GM21515 (cell line): ENCODE measurements around the gene LTB4R2.
"Not testable (repeated sequence)": the region's sequence is repeated elsewhere in the genome, so short reads cannot be mapped to it uniquely, and the experiment has no call there.

Experiments
- ATAC-seq: cut with Tn5 transposase; IDR thresholded peaks from one replicate; pipeline ENCODE4 v1.9.1; 2021; ENCODE audit not compliant: unreplicated experiment

LTB4R2 gene

GRCh38 chr14:24317141-24317928 lies 7.4 kb downstream of the LTB4R2 start:
- ATAC-seq, result no peak

GRCh38 chr14:24321212-24321975 lies 11.5 kb downstream of the LTB4R2 start:
- ATAC-seq, result no peak

GRCh38 chr14:24322672-24323071 lies 12.7 kb downstream of the LTB4R2 start:
- no peak for ATAC-seq

GRCh38 chr14:24323341-24323740 lies 13.4 kb downstream of the LTB4R2 start:
- no peak for ATAC-seq

- ATAC-seq, result no peak
Measured at GRCh38 chr14:24324024-24324423, 14.1 kb downstream of the LTB4R2 start.

- ATAC-seq, result no peak
Measured at GRCh38 chr14:24325041-24325530, 15.1 kb downstream of the LTB4R2 start.

- no peak for ATAC-seq
Measured at GRCh38 chr14:24325963-24326362, 16.0 kb downstream of the LTB4R2 start.

GRCh38 chr14:24327303-24327702 lies 17.4 kb downstream of the LTB4R2 start:
- no peak for ATAC-seq

- not testable (repeated sequence) for ATAC-seq
Measured at GRCh38 chr14:24327914-24328313, 18.0 kb downstream of the LTB4R2 start.

GRCh38 chr14:24329073-24329663 lies 19.2 kb downstream of the LTB4R2 start:
- no peak for ATAC-seq

GRCh38 chr14:24329736-24330135 lies 19.8 kb downstream of the LTB4R2 start:
- ATAC-seq, result no peak

- no peak for ATAC-seq
Measured at GRCh38 chr14:24330973-24331674, 21.2 kb downstream of the LTB4R2 start.

- peak; percentile 2 for ATAC-seq
Measured at GRCh38 chr14:24331731-24332267, 21.9 kb downstream of the LTB4R2 start.

GRCh38 chr14:24332268-24332993 lies 22.5 kb downstream of the LTB4R2 start:
- ATAC-seq, result peak; percentile 77

- ATAC-seq, result no peak
Measured at GRCh38 chr14:24334431-24335291, 24.7 kb downstream of the LTB4R2 start, which contains the start of gene ADCY4. TSS of gene ADCY4 (minus strand) at chr14:24335071. CDS start at chr14:24334652, 419 bp downstream.

- ATAC-seq, result no peak
Measured at GRCh38 chr14:24335461-24336171, 25.7 kb downstream of the LTB4R2 start.

- ATAC-seq, result no peak
Measured at GRCh38 chr14:24337144-24337823, 27.3 kb downstream of the LTB4R2 start.

- no peak for ATAC-seq
Measured at GRCh38 chr14:24337824-24338175, 27.9 kb downstream of the LTB4R2 start.
